ENCODE measurements around the gene ZNF768.

GRCh38 chr16:30532285-30533145 is 6.1 kb upstream of the ZNF768 start:
- TF ChIP-seq POLR2A (IDR thresholded peaks at IDR 0.05; ENCODE audit: low read depth, low read length) = no peak
- no peak for TF ChIP-seq POLR2AphosphoS5 (IDR thresholded peaks at IDR 0.05; ENCODE audit: low read depth, low read length)
- no peak for TF ChIP-seq TAF1 (IDR thresholded peaks at IDR 0.05; ENCODE audit: borderline replicate concordance, low read depth, low read length)

All from GM12892 (cell line).